RPMI8226 (cell line): ENCODE measurements around the gene TMEM11.

Source experiments
- DNase-seq: peaks from one replicate; pipeline ENCODE4 v3.0.0-alpha.2; 2015

TMEM11 gene

DNA sequence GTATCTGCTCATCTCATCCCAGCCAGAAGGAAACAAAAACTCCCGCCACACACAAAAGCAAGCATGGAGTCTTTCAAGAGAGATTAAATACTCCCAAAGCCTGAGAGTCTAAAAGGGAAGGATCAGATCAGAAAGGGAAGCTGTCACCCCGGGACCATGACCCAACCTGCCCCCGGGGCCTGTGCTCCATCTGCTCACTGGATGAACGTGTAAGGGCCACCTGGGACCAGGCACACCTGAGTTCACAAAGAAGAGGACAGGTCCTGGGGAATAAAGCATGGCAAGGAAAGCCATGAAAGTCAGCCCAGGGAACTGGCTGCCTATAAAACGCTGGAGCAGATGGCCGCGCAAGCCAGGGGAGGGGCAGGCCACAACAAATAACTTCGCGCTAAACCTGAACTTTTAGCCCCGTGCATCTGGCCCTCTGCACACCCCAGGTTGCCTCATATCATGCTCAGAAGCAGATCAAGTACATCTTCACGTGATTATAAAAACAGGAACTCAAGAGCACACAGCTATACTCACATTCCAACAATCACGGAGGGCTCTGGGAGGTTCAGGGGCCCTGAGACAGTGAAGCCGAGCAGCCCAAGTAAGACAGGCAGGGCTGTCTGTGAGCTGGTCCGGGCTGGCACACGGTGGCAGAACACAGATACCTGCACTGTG, 3.4 kb downstream of the TMEM11 start:
- DNase-seq = no peak

- DNase-seq = no peak
Observed at GRCh38 chr17:21209511-21210175, 4.3 kb downstream of the TMEM11 start.

- DNase-seq = no peak
Observed at GRCh38 chr17:21208352-21208751, 5.6 kb downstream of the TMEM11 start.

DNA sequence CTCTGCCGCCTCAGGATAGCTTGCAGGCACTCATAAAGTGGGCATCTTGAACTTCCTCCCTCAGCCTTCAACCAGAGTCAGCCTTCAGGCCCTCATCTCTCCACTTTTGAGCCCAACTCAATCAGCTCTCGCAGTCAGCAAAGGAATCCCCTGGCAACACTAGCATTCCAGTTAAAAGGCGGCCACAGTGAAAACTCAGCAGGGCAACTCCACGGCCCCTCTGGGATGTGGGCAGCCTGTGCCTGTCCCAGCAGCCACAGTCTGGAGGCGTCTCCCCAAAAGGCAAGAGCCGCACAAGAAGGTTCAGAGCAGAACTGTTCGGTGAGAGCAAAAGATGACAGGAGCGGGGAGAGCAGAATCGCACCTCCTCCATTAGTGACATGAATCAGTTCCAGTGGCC, 9.0 kb downstream of the TMEM11 start:
- DNase-seq = no peak

DNA sequence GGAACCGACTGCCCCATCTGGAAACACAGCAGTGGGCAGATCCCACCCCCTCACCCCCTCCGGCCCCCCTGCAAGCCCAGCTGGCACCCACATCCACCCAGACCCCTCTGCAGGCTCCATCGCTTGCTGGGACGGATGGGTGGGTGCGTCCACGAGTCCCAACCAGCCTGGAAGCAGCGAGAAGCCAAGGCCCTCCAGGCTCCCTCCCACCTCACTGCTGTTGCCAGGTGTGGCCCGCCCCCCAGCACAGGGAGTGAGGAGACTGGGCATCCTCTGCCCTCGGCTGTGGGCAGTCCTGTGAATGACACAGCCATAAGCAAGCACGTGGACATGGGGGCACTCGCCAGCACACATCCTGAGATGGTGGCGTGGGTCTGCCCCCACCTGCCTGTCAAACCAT, 11.4 kb downstream of the TMEM11 start:
- no peak for DNase-seq

DNA sequence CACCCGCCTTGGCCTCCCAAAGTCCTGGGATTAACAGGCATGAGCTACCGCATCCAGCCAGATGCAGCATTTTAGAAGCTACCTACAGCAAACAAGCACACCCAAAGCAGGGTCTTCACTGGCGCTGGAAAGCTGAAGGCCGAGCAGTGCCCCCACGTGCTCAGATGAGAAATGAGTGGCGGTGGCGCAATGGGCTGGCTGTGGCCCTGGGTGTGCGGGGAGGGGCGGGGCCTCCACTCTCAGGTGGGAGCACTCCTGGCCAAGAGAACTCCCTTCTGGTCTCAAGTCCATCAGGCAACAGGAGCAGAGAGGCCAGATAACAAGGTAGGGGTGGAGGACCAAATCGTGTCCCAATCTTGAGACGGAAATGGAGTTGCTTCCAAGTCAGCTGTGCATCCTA, 12.1 kb downstream of the TMEM11 start:
- DNase-seq = no peak

DNA sequence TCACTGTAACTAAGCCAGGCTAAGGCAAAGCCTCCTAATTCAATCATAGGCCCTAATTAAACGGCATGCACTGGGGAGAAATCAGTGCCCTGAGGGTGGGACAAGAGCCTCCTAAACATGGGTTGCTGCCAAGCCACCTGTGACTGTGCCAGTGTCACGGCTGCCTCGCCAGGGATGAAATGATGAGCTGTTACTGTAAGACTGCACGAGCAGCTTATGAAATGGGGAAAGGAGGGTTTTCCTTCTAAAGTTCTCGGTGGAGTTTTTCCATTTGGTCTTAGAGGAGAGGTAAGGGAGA, 12.7 kb downstream of the TMEM11 start:
- DNase-seq = no peak

- no peak for DNase-seq
Observed at GRCh38 chr17:21200590-21201297, 13.2 kb downstream of the TMEM11 start.

DNA sequence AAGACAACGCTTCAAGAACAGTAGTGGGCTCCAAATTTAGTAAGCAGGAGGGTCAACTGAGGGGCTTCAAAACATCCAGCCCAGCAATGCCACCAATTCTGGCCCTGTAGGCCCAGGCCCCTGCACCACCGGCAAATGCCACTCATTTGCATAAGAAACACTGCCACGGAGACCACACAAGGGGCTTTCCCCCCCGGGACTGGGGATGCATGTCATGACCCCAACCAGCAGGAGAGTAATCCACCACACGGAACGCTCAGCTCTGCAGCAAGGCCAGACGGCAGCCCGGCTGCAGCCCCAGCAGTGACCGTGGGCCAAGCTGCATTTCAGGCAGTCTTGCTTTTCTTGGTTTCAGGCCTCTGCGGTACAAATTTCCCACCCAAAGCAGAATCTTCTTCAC, 14.1 kb downstream of the TMEM11 start:
- no peak for DNase-seq

DNA sequence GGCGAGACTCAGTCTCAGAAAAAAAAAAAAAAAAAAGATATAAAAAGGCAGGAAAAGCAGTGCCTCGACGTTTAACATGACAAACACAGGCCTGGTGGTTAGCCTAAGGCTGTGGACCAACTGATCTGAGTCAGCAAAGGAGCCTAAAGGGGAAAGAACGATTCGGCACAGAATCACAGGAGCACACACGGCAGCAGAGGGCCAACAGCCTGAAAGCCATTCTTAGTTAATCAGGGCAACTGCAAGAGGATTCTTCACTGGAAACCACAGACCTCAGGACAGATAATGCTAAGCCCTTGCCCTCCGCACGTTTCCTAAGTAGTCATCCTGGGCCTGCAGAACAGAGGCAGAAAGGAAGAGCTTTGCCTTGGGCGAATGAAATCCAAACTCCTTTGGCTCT, 14.7 kb downstream of the TMEM11 start:
- DNase-seq = no peak

- DNase-seq = no peak
Observed at GRCh38 chr17:21198411-21198810, 15.6 kb downstream of the TMEM11 start.

GRCh38 chr17:21196126-21196525, 17.8 kb downstream of the TMEM11 start:
- DNase-seq = no peak

GRCh38 chr17:21194703-21195102, 19.3 kb downstream of the TMEM11 start:
- no peak for DNase-seq

- DNase-seq = peak; percentile 10
Observed at GRCh38 chr17:21194226-21194625, 19.7 kb downstream of the TMEM11 start.

- peak; percentile 86 for DNase-seq
Observed at GRCh38 chr17:21193031-21193430, 20.9 kb downstream of the TMEM11 start.

DNA sequence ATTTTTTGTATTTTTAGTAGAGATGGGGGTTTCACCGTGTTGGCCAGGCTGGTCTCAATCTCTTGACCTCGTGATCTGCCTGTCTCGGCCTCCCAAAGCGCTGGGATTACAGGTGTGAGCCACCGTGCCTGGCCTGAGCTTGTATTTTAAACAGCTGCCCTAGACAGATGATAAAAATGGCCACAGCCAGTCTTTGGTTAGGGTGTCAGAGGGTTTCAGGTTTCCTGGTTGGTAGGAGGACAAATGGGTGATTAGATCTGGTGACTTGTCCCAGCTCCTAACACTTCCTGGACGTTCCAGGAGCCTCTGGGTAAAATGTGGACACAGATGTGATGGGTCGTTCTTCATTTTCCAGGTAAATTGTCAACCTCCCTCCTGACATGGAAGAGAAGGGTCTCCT, 21.5 kb downstream of the TMEM11 start:
- peak; percentile 12 for DNase-seq

DNA sequence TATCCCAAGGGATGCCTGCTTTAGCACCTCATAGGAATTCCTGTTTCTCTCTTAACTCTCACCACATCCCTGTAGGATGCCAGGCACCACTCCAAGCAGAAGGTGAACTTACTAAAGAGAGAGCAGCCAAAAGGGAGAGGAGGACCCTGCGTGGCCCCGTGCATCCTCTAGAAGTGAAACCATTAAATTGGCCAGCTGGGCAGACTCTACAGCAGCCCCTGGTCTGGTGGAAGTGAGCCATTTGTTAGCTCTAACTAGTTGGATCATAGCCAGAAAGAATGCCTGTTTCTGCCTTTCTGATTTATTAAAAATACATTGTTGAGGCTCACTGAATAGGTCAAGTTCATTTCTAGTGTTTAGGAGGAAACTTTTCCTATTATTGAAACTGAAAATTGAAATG, 22.3 kb downstream of the TMEM11 start:
- peak; percentile 71 for DNase-seq

DNA sequence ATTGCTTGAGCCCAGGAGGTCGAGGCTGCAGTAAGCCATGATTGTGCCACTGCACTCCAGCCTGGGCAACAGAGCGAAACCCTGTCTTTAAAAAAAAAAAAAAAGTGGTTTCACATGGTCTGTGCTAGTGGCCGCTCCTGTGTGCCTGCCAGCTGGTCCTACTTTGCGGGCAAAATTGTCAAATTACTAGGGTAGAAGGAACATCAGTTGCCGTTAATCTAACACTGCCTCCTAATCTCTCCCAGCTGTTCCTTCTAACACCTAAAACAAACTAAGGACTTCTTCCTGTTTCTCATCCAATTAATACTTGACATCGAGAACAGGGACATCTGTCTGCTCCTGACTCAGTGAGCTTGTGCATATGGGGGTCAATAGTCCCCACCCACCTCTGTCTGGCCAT, 23.9 kb downstream of the TMEM11 start:
- no peak for DNase-seq

DNA sequence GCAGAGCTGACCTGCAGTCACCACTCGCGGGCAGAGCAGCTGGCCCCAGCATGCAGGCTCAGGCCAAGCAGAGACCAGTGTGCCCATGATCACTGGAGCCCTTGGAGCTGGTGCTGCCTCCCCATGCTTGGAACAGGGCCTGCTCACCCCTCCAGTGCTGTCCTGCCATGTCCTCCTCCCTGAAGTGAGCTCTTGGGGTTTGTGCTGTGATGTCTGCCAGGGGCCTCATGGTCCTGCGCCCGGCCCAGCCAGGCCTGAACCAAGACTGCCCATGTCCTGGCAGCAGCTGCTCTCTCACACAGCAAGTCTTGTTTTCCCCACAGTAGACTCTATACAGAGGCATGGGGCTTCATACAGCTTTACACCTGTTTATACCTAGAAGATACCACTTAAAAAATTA, 24.6 kb downstream of the TMEM11 start:
- DNase-seq = no peak

DNA sequence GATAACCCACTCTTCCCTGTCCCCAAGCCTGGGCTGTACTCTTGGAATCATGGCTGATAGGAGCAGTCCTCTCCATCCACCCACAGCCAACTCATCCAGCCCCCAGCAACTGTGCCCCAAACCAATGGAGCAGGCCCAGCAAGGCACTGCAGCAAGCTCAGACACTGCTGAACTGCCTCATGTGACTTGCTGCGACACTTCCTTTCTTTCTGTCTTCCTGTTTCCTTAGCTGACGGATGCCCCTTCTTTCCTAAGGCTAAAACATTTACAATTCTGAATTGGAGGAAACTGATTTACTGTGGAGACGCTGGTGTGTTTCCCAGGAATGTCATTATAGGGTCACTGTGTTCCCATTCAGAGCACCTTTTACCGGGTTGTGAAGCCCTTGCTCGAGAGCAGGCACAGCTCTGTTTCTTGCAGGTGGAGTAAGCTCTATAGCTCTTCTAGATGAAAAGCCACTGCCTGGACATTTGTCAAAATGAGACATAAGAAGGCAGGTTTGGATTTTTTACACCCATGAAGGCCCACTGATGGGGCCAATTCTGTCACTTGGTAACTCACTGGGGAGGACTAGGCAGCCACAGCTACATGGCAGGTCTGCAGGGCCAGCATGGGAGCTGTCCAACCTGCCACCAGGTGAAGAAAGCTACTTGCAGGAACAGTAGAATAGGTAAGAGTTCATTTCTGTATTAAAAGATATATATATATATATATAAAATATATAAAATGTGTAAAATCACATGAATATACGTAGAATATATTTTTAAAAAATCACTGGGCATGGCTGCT, 27.4 kb downstream of the TMEM11 start:
- no peak for DNase-seq

DNA sequence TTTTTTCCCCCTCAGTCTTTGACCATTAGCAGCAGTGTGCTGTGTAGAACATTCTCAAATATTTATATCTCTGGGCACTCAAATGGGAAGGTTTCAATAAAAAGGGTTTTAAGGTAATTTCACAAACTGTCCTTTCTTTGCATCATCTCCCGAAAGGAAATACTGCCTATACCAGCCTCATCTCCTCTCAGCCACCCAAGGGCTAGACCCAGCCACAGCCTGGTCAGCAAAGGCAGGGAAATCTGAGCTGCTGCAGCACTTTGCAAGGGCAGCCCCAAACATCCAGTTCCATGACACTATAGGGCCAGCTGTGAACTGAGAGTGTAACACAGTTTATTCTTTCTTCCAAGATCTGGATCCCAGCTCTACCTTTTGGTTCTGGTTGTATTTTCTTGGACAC, 28.9 kb downstream of the TMEM11 start:
- DNase-seq = no peak

DNA sequence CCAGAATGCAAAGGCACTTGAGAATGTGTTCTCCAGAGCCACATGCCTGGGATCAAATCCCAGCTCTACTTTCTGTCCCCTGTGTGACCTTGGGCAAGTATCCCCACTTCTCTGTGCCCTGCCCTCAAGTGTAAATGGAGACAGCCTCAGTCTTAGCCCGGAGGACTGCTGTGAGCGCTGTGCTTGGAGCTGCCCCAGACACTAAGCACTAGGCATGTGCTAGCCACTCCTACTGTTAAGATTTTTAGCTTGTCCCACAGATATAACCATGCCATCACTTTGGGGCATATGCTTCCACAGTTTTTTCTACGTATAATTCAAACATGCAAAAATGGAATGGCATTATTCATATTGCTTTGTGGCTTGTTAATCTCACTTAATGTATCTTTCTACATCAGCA, 29.4 kb downstream of the TMEM11 start:
- no peak for DNase-seq

GRCh38 chr17:21183468-21183867, 30.5 kb downstream of the TMEM11 start:
- no peak for DNase-seq
